22Rv1 (cell line): Measurements from ENCODE around the gene DET1.

Experiments
- H3K27ac ChIP-seq: fragments of 450-650 bp; 2 replicates; pipeline ENCODE4 v1.5.1; 2017
- ZFX ChIP-seq: fragments of 450-650 bp; IDR thresholded peaks from 2 replicates; pipeline ENCODE4 v1.6.1; 2017; ENCODE audit warnings: antibody characterized with exemption, borderline replicate concordance
- TF ChIP-seq, protein P1 (sequence below): fragments of 450-650 bp; IDR thresholded peaks from 2 replicates; pipeline ENCODE4 v1.5.1; 2017; ENCODE audit warnings: mild to moderate bottlenecking

The DET1 gene

DNA sequence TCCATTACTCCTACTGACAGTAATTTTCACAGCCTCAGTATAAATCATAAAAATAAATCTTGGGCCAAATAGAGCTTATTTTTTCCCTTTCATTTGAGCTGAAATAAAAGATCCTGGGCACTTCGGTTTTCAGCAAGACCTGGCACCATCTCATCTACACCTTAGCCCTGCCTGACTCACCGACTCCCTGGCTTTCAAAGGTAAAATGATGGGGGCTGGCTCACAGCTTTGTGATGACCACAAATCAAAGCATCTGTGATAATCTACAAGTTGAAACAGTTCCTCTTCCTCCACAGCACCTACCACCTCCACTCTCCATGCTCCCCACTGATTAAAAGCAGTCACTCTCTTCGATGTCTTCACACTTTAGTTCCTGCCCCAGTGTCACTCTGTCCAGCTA is 27.6 kb downstream of the DET1 start:
- TF ChIP-seq ZFX: no peak
- TF ChIP-seq, protein P1, sequence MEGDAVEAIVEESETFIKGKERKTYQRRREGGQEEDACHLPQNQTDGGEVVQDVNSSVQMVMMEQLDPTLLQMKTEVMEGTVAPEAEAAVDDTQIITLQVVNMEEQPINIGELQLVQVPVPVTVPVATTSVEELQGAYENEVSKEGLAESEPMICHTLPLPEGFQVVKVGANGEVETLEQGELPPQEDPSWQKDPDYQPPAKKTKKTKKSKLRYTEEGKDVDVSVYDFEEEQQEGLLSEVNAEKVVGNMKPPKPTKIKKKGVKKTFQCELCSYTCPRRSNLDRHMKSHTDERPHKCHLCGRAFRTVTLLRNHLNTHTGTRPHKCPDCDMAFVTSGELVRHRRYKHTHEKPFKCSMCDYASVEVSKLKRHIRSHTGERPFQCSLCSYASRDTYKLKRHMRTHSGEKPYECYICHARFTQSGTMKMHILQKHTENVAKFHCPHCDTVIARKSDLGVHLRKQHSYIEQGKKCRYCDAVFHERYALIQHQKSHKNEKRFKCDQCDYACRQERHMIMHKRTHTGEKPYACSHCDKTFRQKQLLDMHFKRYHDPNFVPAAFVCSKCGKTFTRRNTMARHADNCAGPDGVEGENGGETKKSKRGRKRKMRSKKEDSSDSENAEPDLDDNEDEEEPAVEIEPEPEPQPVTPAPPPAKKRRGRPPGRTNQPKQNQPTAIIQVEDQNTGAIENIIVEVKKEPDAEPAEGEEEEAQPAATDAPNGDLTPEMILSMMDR: no peak
- no peak overlapping the region for H3K27ac ChIP-seq

DNA sequence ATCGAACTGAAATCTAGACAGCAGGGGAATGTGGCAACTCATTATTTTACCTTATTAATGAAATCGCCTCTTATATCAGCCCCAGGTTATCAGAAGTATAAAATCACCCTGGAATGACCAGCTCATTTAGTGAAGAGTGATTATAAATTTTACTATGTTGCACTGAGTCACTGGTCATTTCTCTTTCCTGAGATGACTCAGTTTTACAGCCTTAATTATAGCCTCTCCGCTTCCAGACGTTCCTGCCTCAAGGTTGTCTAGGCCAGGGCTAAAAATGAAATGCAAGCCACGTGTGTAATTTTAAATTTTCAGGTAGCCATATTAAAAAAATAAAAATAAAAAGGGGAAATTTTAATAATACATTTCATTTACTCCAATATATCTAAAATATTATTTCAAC is 33.3 kb downstream of the DET1 start:
- no peak for TF ChIP-seq ZFX
- TF ChIP-seq, protein P1: no peak
- H3K27ac ChIP-seq: no peak overlapping the region

DNA sequence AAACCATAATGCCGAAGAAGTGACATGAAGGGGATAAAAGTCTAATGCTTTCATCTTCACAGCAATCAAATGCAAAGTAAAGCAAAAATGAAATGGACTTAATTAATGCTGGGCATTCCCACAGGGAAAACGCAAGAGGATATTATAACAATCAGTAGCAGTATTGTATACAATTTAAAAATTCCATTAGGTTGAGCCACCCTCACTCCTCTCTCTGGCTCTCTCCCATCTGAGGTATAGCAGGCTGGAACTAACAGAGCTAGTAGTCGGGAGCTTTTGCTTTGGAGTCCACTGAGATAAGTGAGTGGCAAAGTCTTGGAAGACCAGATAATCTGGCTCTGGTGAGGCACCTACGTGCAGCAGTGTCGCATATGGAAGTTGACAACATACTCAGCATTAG is 33.9 kb downstream of the DET1 start:
- H3K27ac ChIP-seq: no peak overlapping the region
- TF ChIP-seq ZFX: no peak
- TF ChIP-seq, protein P1: no peak

DNA sequence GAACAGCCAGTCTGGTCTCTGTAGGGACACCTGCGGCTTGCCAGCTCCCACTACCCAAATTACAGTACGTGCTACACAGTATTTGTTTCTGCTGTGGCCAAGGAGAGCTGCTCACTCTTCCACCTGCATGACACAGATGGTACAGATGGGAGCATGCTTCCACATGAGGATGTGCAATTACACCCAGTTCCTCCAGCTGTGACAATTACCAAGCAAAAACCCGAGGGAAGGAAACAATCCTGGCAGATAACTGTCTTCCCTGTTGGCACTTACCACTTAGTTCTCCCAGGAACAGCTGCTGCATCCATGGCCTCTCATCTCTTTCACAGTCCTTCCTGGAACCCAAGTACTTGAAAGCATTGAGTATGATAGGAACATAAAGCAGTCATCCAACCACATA is 34.4 kb downstream of the DET1 start:
- TF ChIP-seq ZFX: no peak
- TF ChIP-seq, protein P1: no peak
- no peak overlapping the region for H3K27ac ChIP-seq

DNA sequence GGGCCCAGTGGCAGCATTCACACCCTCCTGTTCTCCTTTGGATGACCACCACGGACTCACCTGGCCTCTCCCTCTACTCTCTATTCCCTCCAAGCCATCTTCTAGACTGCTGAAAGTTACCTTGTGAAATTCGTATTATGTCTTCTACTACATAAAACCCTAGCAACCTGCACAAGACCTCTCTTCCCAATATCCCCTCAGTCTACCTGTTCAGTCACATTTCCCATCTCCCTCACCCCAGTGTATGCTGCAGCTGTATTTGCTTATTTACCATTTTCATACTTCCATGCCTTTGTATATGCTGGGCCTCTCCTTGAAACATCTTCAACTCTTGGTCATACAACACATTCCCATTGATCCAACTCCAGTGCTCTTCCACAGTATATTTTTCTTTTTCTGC is 35.3 kb downstream of the DET1 start:
- no peak overlapping the region for H3K27ac ChIP-seq
- TF ChIP-seq, protein P1: no peak
- TF ChIP-seq ZFX: no peak

DNA sequence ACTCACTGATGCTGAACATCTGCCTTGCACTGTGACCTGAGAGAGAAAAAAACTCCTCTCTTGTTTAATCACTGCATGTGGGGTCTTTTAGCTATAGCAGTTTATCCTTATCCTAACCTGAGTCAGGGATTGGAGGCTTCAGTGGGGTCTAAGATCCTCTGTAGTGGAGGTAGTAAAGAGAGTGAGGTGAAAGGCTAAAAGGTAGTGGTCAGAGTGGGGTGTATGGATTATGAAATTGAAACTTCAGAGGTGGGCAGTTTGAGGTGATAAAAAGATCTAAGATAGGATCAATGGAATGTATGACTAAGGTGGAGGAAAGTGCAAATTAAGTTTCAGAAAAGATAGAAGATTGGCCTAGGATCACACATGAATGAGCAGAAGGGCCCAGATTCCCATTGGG is 36.5 kb downstream of the DET1 start:
- no peak overlapping the region for H3K27ac ChIP-seq
- TF ChIP-seq ZFX: no peak
- TF ChIP-seq, protein P1: no peak

DNA sequence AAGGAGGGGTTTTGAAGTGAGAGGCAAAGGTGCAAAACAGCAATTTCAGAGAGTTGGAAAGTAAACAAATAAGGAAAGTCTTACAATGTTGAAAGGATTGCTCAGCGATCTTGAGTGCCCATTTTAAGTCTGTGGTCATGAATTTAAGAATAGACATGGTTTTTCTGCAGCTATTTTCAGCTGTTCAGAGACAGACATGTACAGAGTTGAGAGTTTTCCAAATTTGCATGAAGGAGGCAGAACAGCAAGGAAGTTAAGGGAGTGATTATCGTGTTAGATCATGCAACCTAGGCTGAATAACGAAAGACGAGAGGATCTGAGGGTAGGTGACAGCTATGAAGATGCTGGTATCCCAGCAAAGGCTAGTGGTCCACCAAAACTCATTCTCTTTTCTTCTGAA is 37.2 kb downstream of the DET1 start:
- TF ChIP-seq, protein P1: no peak
- TF ChIP-seq ZFX: no peak
- no peak overlapping the region for H3K27ac ChIP-seq
